ENCODE results near the gene DUS4L.

DUS4L gene

DNA sequence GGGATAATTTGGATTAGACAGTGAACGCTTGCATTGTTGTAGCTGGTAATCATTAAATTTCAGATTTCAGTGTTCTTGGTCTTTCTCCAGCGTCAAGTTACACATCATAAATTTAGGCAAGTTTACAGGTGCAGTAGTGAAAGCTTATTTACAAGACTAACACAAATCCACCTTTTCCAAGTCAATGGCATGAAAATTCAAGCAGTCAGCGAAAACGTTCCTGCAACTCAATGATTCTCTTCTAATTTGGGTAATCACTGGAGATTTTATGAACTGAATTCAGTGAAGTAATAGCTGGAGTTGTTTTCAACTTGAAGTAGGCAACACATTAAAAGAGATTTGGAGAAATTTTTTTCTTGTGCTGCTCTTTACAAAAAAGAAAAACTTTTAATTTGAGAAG lies 34.2 kb downstream of the DUS4L start:
- no peak for DNase-seq (ENCODE audit: low spot score)
- in situ Hi-C loops (cut with MboI; ENCODE audit: low pct_unique_long_range_greater_than_20kb, low sequenced_read_pairs, unreplicated experiment) = no loop called here
- TF ChIP-seq, protein P1, sequence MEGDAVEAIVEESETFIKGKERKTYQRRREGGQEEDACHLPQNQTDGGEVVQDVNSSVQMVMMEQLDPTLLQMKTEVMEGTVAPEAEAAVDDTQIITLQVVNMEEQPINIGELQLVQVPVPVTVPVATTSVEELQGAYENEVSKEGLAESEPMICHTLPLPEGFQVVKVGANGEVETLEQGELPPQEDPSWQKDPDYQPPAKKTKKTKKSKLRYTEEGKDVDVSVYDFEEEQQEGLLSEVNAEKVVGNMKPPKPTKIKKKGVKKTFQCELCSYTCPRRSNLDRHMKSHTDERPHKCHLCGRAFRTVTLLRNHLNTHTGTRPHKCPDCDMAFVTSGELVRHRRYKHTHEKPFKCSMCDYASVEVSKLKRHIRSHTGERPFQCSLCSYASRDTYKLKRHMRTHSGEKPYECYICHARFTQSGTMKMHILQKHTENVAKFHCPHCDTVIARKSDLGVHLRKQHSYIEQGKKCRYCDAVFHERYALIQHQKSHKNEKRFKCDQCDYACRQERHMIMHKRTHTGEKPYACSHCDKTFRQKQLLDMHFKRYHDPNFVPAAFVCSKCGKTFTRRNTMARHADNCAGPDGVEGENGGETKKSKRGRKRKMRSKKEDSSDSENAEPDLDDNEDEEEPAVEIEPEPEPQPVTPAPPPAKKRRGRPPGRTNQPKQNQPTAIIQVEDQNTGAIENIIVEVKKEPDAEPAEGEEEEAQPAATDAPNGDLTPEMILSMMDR (IDR thresholded peaks at IDR 0.05; ENCODE audit: extremely low read depth, insufficient read depth, missing control alignments) = no peak

- no peak for DNase-seq (ENCODE audit: low spot score)
- in situ Hi-C loops (cut with MboI; ENCODE audit: low pct_unique_long_range_greater_than_20kb, low sequenced_read_pairs, unreplicated experiment) = no loop called here
- TF ChIP-seq, protein P1 (IDR thresholded peaks at IDR 0.05; ENCODE audit: extremely low read depth, insufficient read depth, missing control alignments) = no peak
Measured at GRCh38 chr7:107599262-107599661, 35.5 kb downstream of the DUS4L start.

- TF ChIP-seq, protein P1 (IDR thresholded peaks at IDR 0.05; ENCODE audit: extremely low read depth, insufficient read depth, missing control alignments) = no peak
- no peak for DNase-seq (ENCODE audit: low spot score)
- in situ Hi-C loops (cut with MboI; ENCODE audit: low pct_unique_long_range_greater_than_20kb, low sequenced_read_pairs, unreplicated experiment) = no loop called here
Measured at GRCh38 chr7:107600816-107601215, 37.0 kb downstream of the DUS4L start.

GRCh38 chr7:107605218-107605815 lies 41.5 kb downstream of the DUS4L start:
- in situ Hi-C loops (cut with MboI; ENCODE audit: low pct_unique_long_range_greater_than_20kb, low sequenced_read_pairs, unreplicated experiment) = no loop called here
- no peak for DNase-seq (ENCODE audit: low spot score)
- TF ChIP-seq, protein P1 (IDR thresholded peaks at IDR 0.05; ENCODE audit: extremely low read depth, insufficient read depth, missing control alignments) = no peak

GRCh38 chr7:107606303-107606702 lies 42.5 kb downstream of the DUS4L start:
- TF ChIP-seq, protein P1 (IDR thresholded peaks at IDR 0.05; ENCODE audit: extremely low read depth, insufficient read depth, missing control alignments) = no peak
- no peak for DNase-seq (ENCODE audit: low spot score)
- in situ Hi-C loops (cut with MboI; ENCODE audit: low pct_unique_long_range_greater_than_20kb, low sequenced_read_pairs, unreplicated experiment) = no loop called here

DNA sequence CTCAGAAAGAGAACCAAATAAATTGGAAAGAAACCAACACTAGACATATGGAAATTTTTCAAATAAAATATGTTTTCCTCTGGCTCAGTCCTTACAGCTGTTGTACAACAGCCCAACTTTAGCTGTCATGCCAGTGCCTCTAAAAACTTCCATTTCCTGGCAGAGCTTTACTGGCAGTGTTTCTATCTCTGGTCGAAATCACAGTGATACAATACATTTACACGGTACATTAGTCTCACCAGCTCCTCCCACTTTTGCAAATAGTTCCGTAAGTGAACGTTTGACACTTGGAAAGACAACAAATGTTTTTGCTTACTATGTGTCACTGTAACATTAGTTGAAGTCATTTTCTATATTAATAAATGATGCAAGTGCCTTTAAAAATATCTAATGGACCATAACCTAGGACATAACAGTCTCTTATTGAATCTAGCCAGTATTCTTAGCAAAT lies 46.1 kb downstream of the DUS4L start:
- TF ChIP-seq, protein P1 (IDR thresholded peaks at IDR 0.05; ENCODE audit: extremely low read depth, insufficient read depth, missing control alignments) = no peak
- DNase-seq (ENCODE audit: low spot score) = no peak
- in situ Hi-C loops (cut with MboI; ENCODE audit: low pct_unique_long_range_greater_than_20kb, low sequenced_read_pairs, unreplicated experiment) = no loop called here

All from GM13977 (cell line).